ENCODE results near the gene GDPGP1.

GRCh38 chr15:90207252-90207651, 26.8 kb upstream of the GDPGP1 start:
- no peak for TF ChIP-seq CTCF (IDR thresholded peaks at IDR 0.05 in 4 of 5, conservative IDR thresholded peaks at IDR 0.05 in 1 of 5)
- no peak for TF ChIP-seq POLR2A (IDR thresholded peaks at IDR 0.05)
